Mesodermal cell (in vitro differentiated cells): ENCODE results near the gene STXBP1.

Source experiments
- H3K27ac ChIP-seq: 2 replicates; pipeline ENCODE4 v1.7.0; 2013; ENCODE audit warnings: mild to moderate bottlenecking, low read depth, low read length, moderate library complexity; ENCODE audit not compliant: severe bottlenecking
- H3K36me3 ChIP-seq: 2 replicates; pipeline ENCODE4 v1.7.1; 2013; ENCODE audit warnings: mild to moderate bottlenecking, low read length, moderate library complexity; ENCODE audit not compliant: control insufficient read depth, insufficient read depth
- H3K4me1 ChIP-seq: one replicate; pipeline ENCODE4 v1.7.1; 2013; ENCODE audit warnings: mild to moderate bottlenecking, low read length; ENCODE audit not compliant: insufficient read depth, control insufficient read depth, poor library complexity, severe bottlenecking
- H3K4me3 ChIP-seq: 2 replicates; pipeline ENCODE4 v1.7.0; 2013; ENCODE audit warnings: low read length, control low read depth, mild to moderate bottlenecking; ENCODE audit not compliant: insufficient read depth, poor library complexity, severe bottlenecking; ENCODE audit errors: extremely low read depth
- H3K9me3 ChIP-seq: 2 replicates; pipeline ENCODE4 v1.7.1; 2013; ENCODE audit warnings: mild to moderate bottlenecking, low read length, moderate library complexity; ENCODE audit not compliant: control insufficient read depth
- WGBS, 2 experiments: methylation state at CpG; one replicate each; pipeline ENCODE4 v1.1.5; 2013; ENCODE audit warnings: missing lambda C conversion rate in 2 of 2; ENCODE audit not compliant: insufficient coverage in 2 of 2; 5-methylcytosine and 5-hydroxymethylcytosine counted together

Gene STXBP1

DNA sequence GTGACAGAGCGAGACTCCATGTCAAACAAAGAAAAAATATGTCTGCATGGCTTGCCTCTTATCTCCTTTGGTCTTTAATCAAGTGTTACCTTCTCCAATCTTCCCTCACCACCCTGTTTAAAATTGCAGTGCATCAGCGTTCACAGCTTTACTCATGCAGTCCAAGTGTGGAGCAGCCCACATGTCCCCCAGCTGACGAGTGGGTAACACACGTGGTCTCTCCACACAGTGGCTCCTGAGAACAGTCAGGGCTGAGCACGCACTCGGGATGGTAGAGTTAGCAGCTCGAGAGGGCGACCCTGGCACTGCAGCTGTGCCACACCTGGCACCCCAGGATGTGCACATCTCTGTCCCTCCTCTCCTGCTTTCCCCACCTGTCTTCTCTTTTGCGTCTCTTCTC, 68.8 kb downstream of the STXBP1 start:
- 93 to 94% methylated on average over 7 to 9 of the region's 9 CpGs for WGBS, 2 experiments
- Histone ChIP-seq H3K4me1 (peaks cover 16% of the 10 kb centered on the region), H3K4me3 (no peak overlapping the region), H3K9me3 (no peaks in the 10 kb centered on the region), H3K36me3 (peaks cover 78% of the 10 kb centered on the region), H3K27ac (no peak overlapping the region)

DNA sequence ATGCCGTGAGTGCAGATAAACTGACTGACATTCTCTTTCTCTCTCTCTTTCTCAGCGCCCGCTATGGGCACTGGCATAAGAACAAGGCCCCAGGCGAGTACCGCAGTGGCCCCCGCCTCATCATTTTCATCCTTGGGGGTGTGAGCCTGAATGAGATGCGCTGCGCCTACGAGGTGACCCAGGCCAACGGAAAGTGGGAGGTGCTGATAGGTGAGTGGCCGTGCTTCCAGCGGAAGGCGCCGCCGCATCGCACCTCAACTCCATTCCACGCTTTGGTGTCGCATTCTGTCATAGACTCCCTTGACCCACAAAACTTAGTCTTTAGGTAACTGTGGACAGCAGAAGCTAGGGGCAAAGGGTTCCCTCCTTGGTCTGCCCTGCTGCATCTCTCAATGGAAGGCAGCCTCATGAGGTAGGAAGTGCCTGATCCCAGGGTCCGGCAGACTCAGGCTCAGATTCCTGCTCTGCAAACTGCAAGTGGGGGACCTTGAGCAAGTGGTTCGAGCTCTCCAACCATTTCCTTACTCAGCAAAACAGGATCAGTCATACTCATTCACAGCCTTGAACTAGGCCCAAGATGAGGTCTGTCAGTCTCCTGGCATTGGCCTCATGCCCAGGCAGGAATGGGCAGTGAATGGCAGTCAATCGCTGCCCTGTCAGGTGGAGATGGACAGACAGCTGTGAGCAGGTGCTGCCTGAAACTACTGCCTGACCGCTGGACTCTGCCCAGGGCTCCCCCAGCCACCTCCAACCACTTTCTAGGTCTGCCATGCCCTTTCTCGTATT, 70.5 kb downstream of the STXBP1 start:
- Histone ChIP-seq H3K4me1 (peaks cover 16% of the 10 kb centered on the region), H3K27ac (no peak overlapping the region), H3K4me3 (no peak overlapping the region), H3K9me3 (no peaks in the 10 kb centered on the region), H3K36me3 (peaks cover 67% of the 10 kb centered on the region)
- 95 to 96% methylated on average over 19 to 22 of the region's 23 CpGs for WGBS, 2 experiments

DNA sequence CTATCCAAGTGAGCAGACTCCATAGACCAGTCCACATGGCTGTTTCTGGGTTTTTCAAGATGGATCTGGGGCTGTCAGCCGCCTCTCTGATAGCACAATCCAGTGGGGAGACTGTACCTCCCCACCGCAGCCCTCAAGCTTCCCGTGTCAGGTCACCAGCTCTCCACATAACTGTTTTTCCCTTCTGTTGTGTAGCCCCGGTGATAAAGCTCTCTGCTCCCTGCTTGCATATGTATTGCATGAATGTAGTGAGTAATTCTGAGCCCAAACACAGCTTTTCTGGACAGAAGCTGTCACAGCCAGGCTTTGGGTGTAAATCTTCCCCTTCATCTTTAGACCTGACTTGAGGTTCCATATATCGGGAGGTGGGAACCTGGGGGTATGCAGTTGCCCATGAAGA, 71.6 kb downstream of the STXBP1 start:
- Histone ChIP-seq H3K4me3 (no peak overlapping the region), H3K27ac (peak overlapping the region; percentile 16), H3K4me1 (peaks cover 16% of the 10 kb centered on the region), H3K36me3 (peaks cover 73% of the 10 kb centered on the region), H3K9me3 (no peaks in the 10 kb centered on the region)
- 94 to 96% methylated on average over 3 to 4 of the region's 5 CpGs for WGBS, 2 experiments

DNA sequence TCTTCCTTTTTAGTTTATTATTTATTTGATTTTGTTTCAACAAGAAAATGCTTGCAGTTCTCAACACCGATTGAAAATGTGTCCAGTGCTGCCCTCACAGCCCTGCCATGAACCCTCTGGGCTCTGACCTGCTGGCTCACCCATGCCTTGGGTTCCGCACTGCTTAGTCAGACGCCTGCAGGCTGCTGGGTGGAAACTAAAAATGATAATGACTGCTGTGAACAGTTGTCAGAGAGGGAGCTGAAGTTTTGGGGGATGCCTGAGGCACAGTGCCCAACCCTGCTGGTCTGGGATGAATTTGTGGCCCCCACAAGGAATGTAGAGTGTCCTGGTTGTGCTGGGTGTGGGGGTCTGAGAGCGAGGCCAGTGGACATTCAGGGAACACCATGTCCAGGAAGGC, 72.5 kb downstream of the STXBP1 start:
- Histone ChIP-seq H3K4me3 (no peak overlapping the region), H3K27ac (no peak overlapping the region), H3K36me3 (peaks cover 73% of the 10 kb centered on the region)

DNA sequence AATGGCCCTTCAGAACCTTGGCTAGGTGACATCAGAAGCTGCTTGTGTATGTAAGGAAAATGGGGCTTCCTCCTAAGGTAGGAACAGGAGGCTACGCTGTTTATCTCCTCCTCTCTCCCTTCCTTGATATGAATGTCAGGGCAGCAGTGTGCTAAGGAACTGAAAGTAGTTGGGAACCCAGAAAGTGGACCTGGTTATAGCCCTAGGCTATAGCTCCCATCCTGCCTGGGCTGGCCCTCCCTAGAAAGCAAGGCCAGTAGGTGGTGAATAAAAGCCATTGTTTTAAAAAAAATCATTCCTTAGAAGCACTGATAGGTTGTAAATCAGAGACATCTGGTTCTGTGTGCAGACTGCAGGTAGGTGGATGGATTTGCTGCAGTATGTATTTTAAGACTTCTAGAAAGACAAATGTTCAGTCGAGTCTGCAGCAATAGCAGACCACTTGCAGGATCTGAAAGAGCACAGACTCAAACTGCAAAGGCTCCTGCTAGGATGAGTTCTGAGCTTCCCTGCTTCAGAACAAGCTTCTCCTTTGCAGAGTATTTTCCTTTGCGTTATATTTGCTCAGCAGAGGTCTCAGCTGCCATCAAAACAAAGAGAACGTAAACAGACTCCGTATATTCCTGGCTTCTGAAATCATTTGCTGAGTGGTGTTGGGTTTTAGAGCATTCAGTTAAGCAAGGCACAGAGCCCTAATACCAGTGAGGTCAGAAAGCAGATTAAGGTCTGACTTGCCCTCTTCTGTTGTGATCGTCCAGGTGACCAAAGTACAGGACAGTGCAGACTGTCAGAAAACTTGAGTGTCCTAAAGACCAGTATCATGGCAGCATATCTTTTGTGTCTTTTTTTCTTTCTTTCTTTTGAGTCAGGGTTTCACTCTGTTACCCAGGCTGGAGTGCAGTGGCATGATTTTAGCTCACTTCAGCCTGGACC, 74.7 kb downstream of the STXBP1 start:
- WGBS, 2 experiments, result 93 to 97% methylated on average over 4 to 6 of the region's 6 CpGs
- no peak overlapping the region for H3K4me3 ChIP-seq
- peaks cover 16% of the 10 kb centered on the region for H3K4me1 ChIP-seq
- H3K36me3 ChIP-seq, result peaks cover 61% of the 10 kb centered on the region
- H3K27ac ChIP-seq, result no peak overlapping the region
- no peaks in the 10 kb centered on the region for H3K9me3 ChIP-seq

More for the DNA sequence above, 72.5 kb downstream of the STXBP1 start:
- peaks cover 16% of the 10 kb centered on the region for H3K4me1 ChIP-seq
- WGBS, 2 experiments, result 94 to 100% methylated on average over 3 of the region's 4 CpGs
- H3K9me3 ChIP-seq, result no peaks in the 10 kb centered on the region

DNA sequence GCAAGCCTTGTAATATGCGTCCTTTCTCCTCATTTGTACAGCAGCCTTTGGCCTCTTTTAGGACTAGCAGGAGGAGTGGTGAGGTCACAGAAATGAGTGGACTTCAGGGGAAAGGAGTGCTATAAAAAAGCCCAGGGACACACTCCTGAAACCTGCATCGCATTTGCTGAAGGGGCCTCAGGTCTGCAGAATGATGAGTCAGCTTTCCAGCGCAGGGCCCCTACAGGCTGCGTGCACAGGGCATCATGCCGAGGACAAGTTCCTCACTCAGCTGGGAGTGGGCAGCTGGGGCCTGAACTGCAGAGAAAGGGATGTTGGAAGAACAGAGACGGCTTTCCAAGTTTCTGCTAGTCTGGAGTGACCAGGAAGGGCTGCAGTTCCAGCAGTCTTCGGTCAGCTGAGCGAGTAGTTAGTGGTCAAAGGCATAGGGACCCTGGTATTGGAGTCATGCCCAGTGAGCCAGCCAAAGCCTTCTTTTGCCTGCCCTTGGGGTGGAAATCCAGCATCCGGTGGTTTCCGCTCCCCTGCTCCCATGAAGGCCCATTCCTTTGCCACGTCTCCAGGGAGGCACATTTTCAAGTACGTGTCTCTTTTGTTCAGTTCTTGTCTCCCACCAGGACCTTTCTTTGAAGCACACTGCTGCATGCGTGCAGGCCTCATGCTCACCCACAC, 77.4 kb downstream of the STXBP1 start:
- H3K9me3 ChIP-seq, result no peaks in the 10 kb centered on the region
- WGBS, 2 experiments, result 93 to 99% methylated on average over 11 to 12 of the region's 13 CpGs
- peaks cover 40% of the 10 kb centered on the region for H3K36me3 ChIP-seq
- no peak overlapping the region for H3K27ac ChIP-seq
- no peak overlapping the region for H3K4me3 ChIP-seq
- peaks cover 5% of the 10 kb centered on the region for H3K4me1 ChIP-seq

DNA sequence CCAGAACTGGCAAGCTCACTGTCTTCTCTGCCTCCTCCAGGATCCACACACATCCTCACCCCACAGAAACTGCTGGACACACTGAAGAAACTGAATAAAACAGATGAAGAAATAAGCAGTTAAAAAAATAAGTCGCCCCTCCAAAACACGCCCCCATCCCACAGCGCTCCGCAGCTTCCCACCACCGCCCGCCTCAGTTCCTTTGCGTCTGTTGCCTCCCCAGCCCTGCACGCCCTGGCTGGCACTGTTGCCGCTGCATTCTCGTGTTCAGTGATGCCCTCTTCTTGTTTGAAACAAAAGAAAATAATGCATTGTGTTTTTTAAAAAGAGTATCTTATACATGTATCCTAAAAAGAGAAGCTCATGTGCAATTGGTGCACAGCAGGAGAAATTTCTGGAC, 78.7 kb downstream of the STXBP1 start:
- Histone ChIP-seq H3K27ac (no peak overlapping the region), H3K36me3 (peaks cover 35% of the 10 kb centered on the region), H3K4me1 (no peaks in the 10 kb centered on the region), H3K9me3 (no peaks in the 10 kb centered on the region), H3K4me3 (no peak overlapping the region)
- 96 to 100% methylated on average over 7 of the region's 10 CpGs for WGBS, 2 experiments

DNA sequence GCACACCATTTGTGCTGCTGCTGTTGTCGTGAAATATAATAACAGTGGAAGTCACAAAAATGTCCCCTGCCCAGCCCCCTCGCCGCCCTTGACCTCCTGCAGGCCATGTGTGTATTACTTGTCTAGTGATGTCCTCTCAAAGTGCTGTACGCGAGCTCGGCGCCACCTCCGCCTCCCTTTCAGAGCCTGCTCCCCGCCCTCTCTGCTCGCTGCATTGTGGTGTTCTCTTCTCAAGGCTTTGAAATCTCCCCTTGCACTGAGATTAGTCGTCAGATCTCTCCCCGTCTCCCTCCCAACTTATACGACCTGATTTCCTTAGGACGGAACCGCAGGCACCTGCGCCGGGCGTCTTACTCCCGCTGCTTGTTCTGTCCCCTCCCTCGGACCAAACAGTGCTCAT, 80.0 kb downstream of the STXBP1 start:
- Histone ChIP-seq H3K4me3 (no peak overlapping the region), H3K36me3 (peaks cover 35% of the 10 kb centered on the region), H3K27ac (no peak overlapping the region), H3K9me3 (no peaks in the 10 kb centered on the region), H3K4me1 (no peaks in the 10 kb centered on the region)
- WGBS, 2 experiments, result 86 to 95% methylated on average over 12 of the region's 20 CpGs

DNA sequence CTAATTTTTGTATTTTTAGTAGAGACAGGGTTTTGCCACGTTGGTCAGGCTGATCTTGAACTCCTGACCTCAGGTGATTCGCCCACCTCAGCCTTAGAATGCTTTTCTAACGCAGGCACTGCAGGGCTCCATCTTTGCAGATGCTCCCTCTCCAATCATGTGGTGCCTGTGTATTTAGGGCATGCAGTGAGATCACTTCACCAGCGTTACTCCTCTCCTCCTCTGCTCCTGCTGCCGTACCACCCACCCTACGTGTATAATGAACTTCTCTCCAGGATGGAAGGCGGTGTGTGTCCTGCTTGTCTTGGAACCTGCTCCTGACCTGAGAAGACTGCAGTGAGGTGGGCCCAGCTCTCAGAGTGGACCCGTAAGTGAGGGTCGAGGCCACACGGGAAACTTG, 81.1 kb downstream of the STXBP1 start:
- Histone ChIP-seq H3K36me3 (peaks cover 25% of the 10 kb centered on the region), H3K9me3 (no peaks in the 10 kb centered on the region), H3K4me3 (no peak overlapping the region), H3K27ac (no peak overlapping the region), H3K4me1 (no peaks in the 10 kb centered on the region)
- WGBS, 2 experiments, result 94 to 97% methylated on average over 8 to 9 of the region's 10 CpGs

DNA sequence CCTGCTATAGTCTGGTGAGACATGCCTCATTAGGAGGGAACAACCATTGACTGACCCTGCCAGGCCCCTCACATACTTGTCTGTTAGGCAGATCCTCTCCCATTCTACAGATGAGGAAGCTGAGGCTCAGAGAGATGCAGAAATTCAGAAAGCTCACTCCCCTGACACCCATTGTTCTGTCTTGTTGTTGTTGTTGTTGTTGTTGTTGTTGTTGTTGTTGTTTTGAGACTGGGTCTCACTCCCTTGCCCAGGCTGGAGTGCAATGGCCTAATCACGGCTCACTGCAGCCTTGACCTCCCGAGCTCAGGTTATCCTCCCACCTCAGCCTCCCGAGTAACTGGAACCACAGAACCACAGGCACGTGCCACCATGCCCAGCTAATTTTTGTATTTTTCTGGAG, 81.6 kb downstream of the STXBP1 start:
- H3K4me3 ChIP-seq, result no peak overlapping the region
- no peaks in the 10 kb centered on the region for H3K9me3 ChIP-seq
- WGBS, 2 experiments, result 87 to 90% methylated on average over 3 of the region's 4 CpGs
- peaks cover 19% of the 10 kb centered on the region for H3K36me3 ChIP-seq
- no peaks in the 10 kb centered on the region for H3K4me1 ChIP-seq
- H3K27ac ChIP-seq, result no peak overlapping the region
